ENCODE measurements around the gene CEMIP. TPM values are rescaled to one million over a fixed set of nuclear protein-coding genes. Genes with fewer than 3 reads are reported as not detected.

The CEMIP gene
- total and polyA plus RNA-seq, 10 of the 15 experiments (the other 5 are each of a cell fraction or from before 2014, with no cell fraction given), result 0.01 to 0.44 (median 0.16) TPM; not detected in 6

DNA sequence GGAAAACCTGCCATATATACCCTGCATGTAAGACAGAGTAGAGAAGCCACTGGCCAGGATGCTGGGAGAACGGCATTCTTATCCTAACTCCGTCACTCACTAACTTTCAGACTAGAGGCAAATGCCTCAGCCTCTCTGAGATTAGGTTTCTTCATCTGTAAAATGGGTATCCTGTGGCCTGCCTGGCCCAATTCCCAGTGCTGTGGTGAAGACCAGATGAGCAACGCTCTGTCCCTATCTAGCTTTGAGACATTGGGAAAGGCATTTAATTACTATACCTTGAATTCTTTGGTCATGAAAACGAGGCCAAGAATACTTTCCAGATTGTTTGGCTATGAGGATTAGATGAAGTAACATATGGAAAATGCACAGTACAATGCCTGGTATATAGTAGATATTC, 35.9 kb downstream of the CEMIP start:
- BruUV-seq (replicated peaks), result no TSS peak

More for the DNA sequence above, 35.9 kb downstream of the CEMIP start:
- Histone ChIP-seq H2AFZ (ENCODE audit: control insufficient read depth, low read depth, low read length) (no peak overlapping the region), H3K79me2 (ENCODE audit: control insufficient read depth, insufficient read depth, low read length) (no peaks in the 10 kb centered on the region), H3K36me3 (ENCODE audit: control insufficient read depth in 2 of 2, insufficient read depth in 2 of 2, low read length in 1 of 2) (no peaks in the 10 kb centered on the region), H3K4me3 (no peak overlapping the region), H3K4me2 (ENCODE audit: control insufficient read depth, insufficient read depth) (no peak overlapping the region), H4K20me1 (ENCODE audit: control insufficient read depth, insufficient read depth) (no peaks in the 10 kb centered on the region), H3K9me3 (replicated peaks; ENCODE audit: control insufficient read depth, insufficient read depth, low read length) (no peaks in the 10 kb centered on the region), H3K27ac (ENCODE audit: control insufficient read depth, insufficient read depth) (no peak overlapping the region), H3K4me1 (ENCODE audit: control insufficient read depth, insufficient read depth, low read length) (no peaks in the 10 kb centered on the region), H3K9ac (ENCODE audit: control insufficient read depth, insufficient read depth, low read length) (no peak overlapping the region), H3K27me3 (replicated peaks in 1 of 2; ENCODE audit: control insufficient read depth in 2 of 2, insufficient read depth in 2 of 2, low read length in 1 of 2) (no peaks in the 10 kb centered on the region; a peak in 2 of 4 replicates)
- ChIA-PET SMC1A (ENCODE audit: uncharacterized antibody, unreplicated experiment) (interaction anchor here (0.7 to 1.8 kb wide), 2 partner anchors 11 to 44 kb away, joined by 3 read pairs; no protein-coding TSS in a partner anchor), RAD21 (ENCODE audit: unreplicated experiment) (no interaction called here), CTCF (interaction anchor here (1.1 to 1.5 kb wide), 2 partner anchors 39 to 451 kb away, joined by 3 read pairs; no protein-coding TSS in a partner anchor), POLR2A (no interaction called here)
- TF ChIP-seq, protein P1, sequence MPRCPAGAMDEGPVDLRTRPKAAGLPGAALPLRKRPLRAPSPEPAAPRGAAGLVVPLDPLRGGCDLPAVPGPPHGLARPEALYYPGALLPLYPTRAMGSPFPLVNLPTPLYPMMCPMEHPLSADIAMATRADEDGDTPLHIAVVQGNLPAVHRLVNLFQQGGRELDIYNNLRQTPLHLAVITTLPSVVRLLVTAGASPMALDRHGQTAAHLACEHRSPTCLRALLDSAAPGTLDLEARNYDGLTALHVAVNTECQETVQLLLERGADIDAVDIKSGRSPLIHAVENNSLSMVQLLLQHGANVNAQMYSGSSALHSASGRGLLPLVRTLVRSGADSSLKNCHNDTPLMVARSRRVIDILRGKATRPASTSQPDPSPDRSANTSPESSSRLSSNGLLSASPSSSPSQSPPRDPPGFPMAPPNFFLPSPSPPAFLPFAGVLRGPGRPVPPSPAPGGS (IDR thresholded peaks at IDR 0.05; ENCODE audit: borderline replicate concordance, insufficient read depth, low read depth, low read length, poor library complexity, severe bottlenecking), result no peak
- TF ChIP-seq LARP7 (IDR thresholded peaks at IDR 0.05) (no peak), DPF2 (IDR thresholded peaks at IDR 0.05) (no peak), PML (IDR thresholded peaks at IDR 0.05; ENCODE audit: low read length) (no peak), ZNF217 (IDR thresholded peaks at IDR 0.05) (no peak), BRCA1 (IDR thresholded peaks at IDR 0.05; ENCODE audit: low read depth, low read length) (no peak), EED (IDR thresholded peaks at IDR 0.05; ENCODE audit: low read depth) (no peak), YY1 (IDR thresholded peaks at IDR 0.05; ENCODE audit: low read depth, low read length) (no peak), BACH1 (IDR thresholded peaks at IDR 0.05; ENCODE audit: borderline replicate concordance) (no peak), RBBP5 (conservative IDR thresholded peaks at IDR 0.05) (no peak), ZNF207 (IDR thresholded peaks at IDR 0.05; ENCODE audit: borderline replicate concordance) (no peak), SREBF2 (IDR thresholded peaks at IDR 0.05; ENCODE audit: low read length) (no peak), NFXL1 (IDR thresholded peaks at IDR 0.05; ENCODE audit: borderline replicate concordance) (no peak), MYC (IDR thresholded peaks at IDR 0.05; ENCODE audit: insufficient read depth, insufficient read length, insufficient replicate concordance, low read length, severe bottlenecking) (no peak), TARDBP (IDR thresholded peaks at IDR 0.05; ENCODE audit: borderline replicate concordance) (no peak), GABPA (IDR thresholded peaks at IDR 0.05; ENCODE audit: low read depth) (no peak)
- TF ChIP-seq, protein P2, sequence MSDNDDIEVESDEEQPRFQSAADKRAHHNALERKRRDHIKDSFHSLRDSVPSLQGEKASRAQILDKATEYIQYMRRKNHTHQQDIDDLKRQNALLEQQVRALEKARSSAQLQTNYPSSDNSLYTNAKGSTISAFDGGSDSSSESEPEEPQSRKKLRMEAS (IDR thresholded peaks at IDR 0.05; ENCODE audit: low read depth, low read length), result no peak
- TF ChIP-seq, protein P3, sequence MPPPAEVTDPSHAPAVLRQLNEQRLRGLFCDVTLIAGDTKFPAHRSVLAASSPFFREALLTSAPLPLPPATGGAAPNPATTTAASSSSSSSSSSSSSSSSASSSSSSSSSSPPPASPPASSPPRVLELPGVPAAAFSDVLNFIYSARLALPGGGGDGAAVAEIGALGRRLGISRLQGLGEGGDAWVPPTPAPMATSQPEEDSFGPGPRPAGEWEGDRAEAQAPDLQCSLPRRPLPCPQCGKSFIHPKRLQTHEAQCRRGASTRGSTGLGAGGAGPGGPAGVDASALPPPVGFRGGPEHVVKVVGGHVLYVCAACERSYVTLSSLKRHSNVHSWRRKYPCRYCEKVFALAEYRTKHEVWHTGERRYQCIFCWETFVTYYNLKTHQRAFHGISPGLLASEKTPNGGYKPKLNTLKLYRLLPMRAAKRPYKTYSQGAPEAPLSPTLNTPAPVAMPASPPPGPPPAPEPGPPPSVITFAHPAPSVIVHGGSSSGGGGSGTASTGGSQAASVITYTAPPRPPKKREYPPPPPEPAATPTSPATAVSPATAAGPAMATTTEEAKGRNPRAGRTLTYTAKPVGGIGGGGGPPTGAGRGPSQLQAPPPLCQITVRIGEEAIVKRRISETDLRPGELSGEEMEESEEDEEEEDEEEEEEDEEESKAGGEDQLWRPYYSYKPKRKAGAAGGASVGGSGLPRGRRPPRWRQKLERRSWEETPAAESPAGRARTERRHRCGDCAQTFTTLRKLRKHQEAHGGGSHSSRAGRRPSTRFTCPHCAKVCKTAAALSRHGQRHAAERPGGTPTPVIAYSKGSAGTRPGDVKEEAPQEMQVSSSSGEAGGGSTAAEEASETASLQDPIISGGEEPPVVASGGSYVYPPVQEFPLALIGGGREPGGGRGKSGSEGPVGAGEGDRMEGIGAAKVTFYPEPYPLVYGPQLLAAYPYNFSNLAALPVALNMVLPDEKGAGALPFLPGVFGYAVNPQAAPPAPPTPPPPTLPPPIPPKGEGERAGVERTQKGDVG (CRISPR knock-in tag; IDR thresholded peaks at IDR 0.05), result no peak
- TF ChIP-seq, protein P4, sequence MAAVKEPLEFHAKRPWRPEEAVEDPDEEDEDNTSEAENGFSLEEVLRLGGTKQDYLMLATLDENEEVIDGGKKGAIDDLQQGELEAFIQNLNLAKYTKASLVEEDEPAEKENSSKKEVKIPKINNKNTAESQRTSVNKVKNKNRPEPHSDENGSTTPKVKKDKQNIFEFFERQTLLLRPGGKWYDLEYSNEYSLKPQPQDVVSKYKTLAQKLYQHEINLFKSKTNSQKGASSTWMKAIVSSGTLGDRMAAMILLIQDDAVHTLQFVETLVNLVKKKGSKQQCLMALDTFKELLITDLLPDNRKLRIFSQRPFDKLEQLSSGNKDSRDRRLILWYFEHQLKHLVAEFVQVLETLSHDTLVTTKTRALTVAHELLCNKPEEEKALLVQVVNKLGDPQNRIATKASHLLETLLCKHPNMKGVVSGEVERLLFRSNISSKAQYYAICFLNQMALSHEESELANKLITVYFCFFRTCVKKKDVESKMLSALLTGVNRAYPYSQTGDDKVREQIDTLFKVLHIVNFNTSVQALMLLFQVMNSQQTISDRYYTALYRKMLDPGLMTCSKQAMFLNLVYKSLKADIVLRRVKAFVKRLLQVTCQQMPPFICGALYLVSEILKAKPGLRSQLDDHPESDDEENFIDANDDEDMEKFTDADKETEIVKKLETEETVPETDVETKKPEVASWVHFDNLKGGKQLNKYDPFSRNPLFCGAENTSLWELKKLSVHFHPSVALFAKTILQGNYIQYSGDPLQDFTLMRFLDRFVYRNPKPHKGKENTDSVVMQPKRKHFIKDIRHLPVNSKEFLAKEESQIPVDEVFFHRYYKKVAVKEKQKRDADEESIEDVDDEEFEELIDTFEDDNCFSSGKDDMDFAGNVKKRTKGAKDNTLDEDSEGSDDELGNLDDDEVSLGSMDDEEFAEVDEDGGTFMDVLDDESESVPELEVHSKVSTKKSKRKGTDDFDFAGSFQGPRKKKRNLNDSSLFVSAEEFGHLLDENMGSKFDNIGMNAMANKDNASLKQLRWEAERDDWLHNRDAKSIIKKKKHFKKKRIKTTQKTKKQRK (IDR thresholded peaks at IDR 0.05; ENCODE audit: low read depth, low read length), result no peak
- WGBS (ENCODE audit: insufficient coverage, insufficient replicate concordance, low lambda C conversion rate, missing lambda C conversion rate), result 23% methylated on average over 4 of the region's 4 CpGs
- in situ Hi-C loops (cut with MboI) (no loop called here), intact Hi-C loops (cut with micrococcal nuclease; ENCODE audit: unreplicated experiment) (no loop called here)
- FAIRE-seq, result no peak
- no peak for ATAC-seq
- DNase-seq (ENCODE audit: low read depth, low spot score), result no peak

Measured in GM12878 (cell line).